ENCODE measurements around the gene TYRO3. TPM values are rescaled to one million over a fixed set of nuclear protein-coding genes. Genes with fewer than 3 reads are reported as not detected.
A peak's percentile ranks its signal among the peaks of the same experiment; 100 is the strongest.

TYRO3 gene
- total RNA-seq, 1 experiment from 2014 or later = 17.2 TPM

GRCh38 chr15:41620536-41621199, 61.7 kb downstream of the TYRO3 start:
- no peaks in the 10 kb centered on the region for H3K9me3 ChIP-seq (replicated peaks)
- H3K4me3 ChIP-seq = peak overlapping the region; percentile 45
- no peak overlapping the region; the same call in 1 of the 2 replicates for H3K27ac ChIP-seq
- peaks cover 14% of the 10 kb centered on the region for H3K4me1 ChIP-seq (replicated peaks)
- no peaks in the 10 kb centered on the region for H3K27me3 ChIP-seq (replicated peaks)
- no peaks in the 10 kb centered on the region for H3K36me3 ChIP-seq
- DNase-seq (ENCODE audit: low read depth in 1 of 2, low spot score in 2 of 2) = no peak

- Histone ChIP-seq H3K27ac (peak overlapping the region; percentile 54), H3K9me3 (replicated peaks) (no peaks in the 10 kb centered on the region), H3K36me3 (no peaks in the 10 kb centered on the region), H3K4me1 (replicated peaks) (peaks cover 14% of the 10 kb centered on the region), H3K4me3 (peak overlapping the region; percentile 45), H3K27me3 (replicated peaks) (no peaks in the 10 kb centered on the region)
- peak; percentile 79 to 81 for DNase-seq (ENCODE audit: low read depth in 1 of 2, low spot score in 2 of 2)
Measured at GRCh38 chr15:41621200-41622193, 62.5 kb downstream of the TYRO3 start.

GRCh38 chr15:41622901-41623300, 63.9 kb downstream of the TYRO3 start:
- DNase-seq (ENCODE audit: low read depth in 1 of 2, low spot score in 2 of 2) = no peak

GRCh38 chr15:41627203-41627602, 68.2 kb downstream of the TYRO3 start:
- no peaks in the 10 kb centered on the region for H3K9me3 ChIP-seq (replicated peaks)
- H3K36me3 ChIP-seq = no peaks in the 10 kb centered on the region
- no peak for DNase-seq (ENCODE audit: low read depth in 1 of 2, low spot score in 2 of 2)
- H3K27ac ChIP-seq = no peak overlapping the region
- no peaks in the 10 kb centered on the region for H3K4me1 ChIP-seq (replicated peaks)
- H3K4me3 ChIP-seq = no peak overlapping the region
- no peaks in the 10 kb centered on the region for H3K27me3 ChIP-seq (replicated peaks)

More at GRCh38 chr15:41622901-41623300, 63.9 kb downstream of the TYRO3 start:
- Histone ChIP-seq H3K4me1 (replicated peaks) (peaks cover 14% of the 10 kb centered on the region), H3K4me3 (no peak overlapping the region), H3K9me3 (replicated peaks) (no peaks in the 10 kb centered on the region), H3K36me3 (no peaks in the 10 kb centered on the region), H3K27me3 (replicated peaks) (no peaks in the 10 kb centered on the region), H3K27ac (no peak overlapping the region)

- no peak overlapping the region for H3K4me3 ChIP-seq
- DNase-seq (ENCODE audit: low read depth in 1 of 2, low spot score in 2 of 2) = no peak
- no peaks in the 10 kb centered on the region for H3K4me1 ChIP-seq (replicated peaks)
- no peaks in the 10 kb centered on the region for H3K36me3 ChIP-seq
- H3K27me3 ChIP-seq (replicated peaks) = no peaks in the 10 kb centered on the region
- H3K9me3 ChIP-seq (replicated peaks) = no peaks in the 10 kb centered on the region
- H3K27ac ChIP-seq = no peak overlapping the region
Measured at GRCh38 chr15:41629463-41629862, 70.5 kb downstream of the TYRO3 start.

GRCh38 chr15:41629883-41630282, 70.9 kb downstream of the TYRO3 start:
- Histone ChIP-seq H3K27me3 (replicated peaks) (no peaks in the 10 kb centered on the region), H3K36me3 (no peaks in the 10 kb centered on the region), H3K9me3 (replicated peaks) (no peaks in the 10 kb centered on the region), H3K4me3 (no peak overlapping the region), H3K27ac (no peak overlapping the region), H3K4me1 (replicated peaks) (no peaks in the 10 kb centered on the region)
- DNase-seq (ENCODE audit: low read depth in 1 of 2, low spot score in 2 of 2) = no peak

- no peaks in the 10 kb centered on the region for H3K9me3 ChIP-seq (replicated peaks)
- no peaks in the 10 kb centered on the region for H3K4me1 ChIP-seq (replicated peaks)
- no peak overlapping the region for H3K4me3 ChIP-seq
- no peak overlapping the region for H3K27ac ChIP-seq
- H3K36me3 ChIP-seq = no peaks in the 10 kb centered on the region
- no peaks in the 10 kb centered on the region for H3K27me3 ChIP-seq (replicated peaks)
- DNase-seq (ENCODE audit: low read depth in 1 of 2, low spot score in 2 of 2) = no peak
Measured at GRCh38 chr15:41630616-41631217, 71.7 kb downstream of the TYRO3 start.

GRCh38 chr15:41631880-41632470, 73.0 kb downstream of the TYRO3 start:
- H3K4me3 ChIP-seq = no peak overlapping the region
- no peak for DNase-seq (ENCODE audit: low read depth in 1 of 2, low spot score in 2 of 2)

More at GRCh38 chr15:41631880-41632470, 73.0 kb downstream of the TYRO3 start:
- Histone ChIP-seq H3K4me1 (replicated peaks) (no peaks in the 10 kb centered on the region), H3K9me3 (replicated peaks) (no peaks in the 10 kb centered on the region), H3K27ac (no peak overlapping the region), H3K27me3 (replicated peaks) (no peaks in the 10 kb centered on the region), H3K36me3 (no peaks in the 10 kb centered on the region)

Other genes starting within 250 kb of the TYRO3 start
- 31.1 and 43.4 TPM in 2 replicates for gene OIP5, start 226.6 kb upstream of the TYRO3 start, total RNA-seq (2014; rRNA removed; shearing (Covaris generic))
- 175 and 251 TPM in 2 replicates for gene NUSAP1, start 226.3 kb upstream of the TYRO3 start, total RNA-seq (2014; rRNA removed; shearing (Covaris generic))
- 17.4 and 35.4 TPM in 2 replicates for gene NDUFAF1, start 156.7 kb upstream of the TYRO3 start, total RNA-seq (2014; rRNA removed; shearing (Covaris generic))
- 26.0 and 34.9 TPM in 2 replicates for gene RTF1, start 142.1 kb upstream of the TYRO3 start, total RNA-seq (2014; rRNA removed; shearing (Covaris generic))
- gene ITPKA, start 65.3 kb upstream of the TYRO3 start, total RNA-seq (2014; rRNA removed; shearing (Covaris generic)) = 4.4 and 5.7 TPM in 2 replicates
- gene LTK, start 45.4 kb upstream of the TYRO3 start, total RNA-seq (2014; rRNA removed; shearing (Covaris generic)) = 0.24 and 0.31 TPM in 2 replicates
- 17.4 and 22.4 TPM in 2 replicates for gene RPAP1, start 15.0 kb upstream of the TYRO3 start, total RNA-seq (2014; rRNA removed; shearing (Covaris generic))
- gene MGA, start 101.2 kb downstream of the TYRO3 start, total RNA-seq (2014; rRNA removed; shearing (Covaris generic)) = 13.2 and 21.5 TPM in 2 replicates
- gene MAPKBP1, start 215.3 kb downstream of the TYRO3 start, total RNA-seq (2014; rRNA removed; shearing (Covaris generic)) = 5.3 and 12.9 TPM in 2 replicates

Measured in SJSA1 (cell line).